ENCODE data around the gene C12orf56. TPM values are rescaled to one million over a fixed set of nuclear protein-coding genes. Genes with fewer than 3 reads are reported as not detected.

The C12orf56 gene
- total and polyA plus RNA-seq, 4 donors: 0.08 to 0.47 (median 0.24) TPM; not detected in 1

- TF ChIP-seq NR2F2 (IDR thresholded peaks at IDR 0.05) (no peak), FOXA1 (IDR thresholded peaks at IDR 0.05) (no peak), ATF3 (IDR thresholded peaks at IDR 0.05) (no peak), RAD21 (IDR thresholded peaks at IDR 0.05) (no peak), HNF4G (IDR thresholded peaks at IDR 0.05) (no peak), REST (IDR thresholded peaks at IDR 0.05) (no peak), YY1 (IDR thresholded peaks at IDR 0.05) (no peak), MAX (IDR thresholded peaks at IDR 0.05) (no peak), SP1 (IDR thresholded peaks at IDR 0.05) (no peak), HNF4A (conservative IDR thresholded peaks at IDR 0.05) (no peak), RXRA (IDR thresholded peaks at IDR 0.05) (no peak), EGR1 (IDR thresholded peaks at IDR 0.05; ENCODE audit: low read depth in 2 of 2) (no peak), GABPA (IDR thresholded peaks at IDR 0.05 in 1 of 2, conservative IDR thresholded peaks at IDR 0.05 in 1 of 2) (no peak), CTCF (IDR thresholded peaks at IDR 0.05; ENCODE audit: low read depth, low read length, missing input control) (no peak), TAF1 (conservative IDR thresholded peaks at IDR 0.05) (no peak), FOXA2 (IDR thresholded peaks at IDR 0.05) (no peak), JUND (IDR thresholded peaks at IDR 0.05) (no peak), ZBTB33 (IDR thresholded peaks at IDR 0.05) (no peak)
- no peaks in the 10 kb centered on the region for H3K27me3 ChIP-seq (ENCODE audit: control insufficient read depth in 4 of 4, insufficient read depth in 4 of 4, low read length in 3 of 4)
- H3K27ac ChIP-seq (ENCODE audit: low read depth in 1 of 2, low read length in 2 of 2): no peak overlapping the region
- no peaks in the 10 kb centered on the region for H3K36me3 ChIP-seq (ENCODE audit: control insufficient read depth in 4 of 4, insufficient read depth in 3 of 4, low read depth in 1 of 4, low read length in 3 of 4)
- 70% methylated on average over 4 of the region's 4 CpGs for WGBS
- no peak for DNase-seq (ENCODE audit: low spot score)
- no peak overlapping the region for H3K4me3 ChIP-seq (ENCODE audit: low read depth in 1 of 3, low read length in 3 of 3)
- no peaks in the 10 kb centered on the region for H3K4me1 ChIP-seq (ENCODE audit: control insufficient read depth in 4 of 4, insufficient read depth in 4 of 4, low read length in 3 of 4)
- no peak overlapping the region for H3K9ac ChIP-seq (ENCODE audit: low read depth in 1 of 2, low read length in 2 of 2)
- H3K9me3 ChIP-seq (ENCODE audit: control insufficient read depth in 4 of 4, low read length in 3 of 4): peaks cover 8 to 18% (median 8%) of the 10 kb centered on the region in 4 donors
Observed at GRCh38 chr12:64352181-64352580, 38.4 kb downstream of the C12orf56 start.
